ENCODE data around the gene SRSF10.

GRCh38 chr1:23995431-23995837, 15.3 kb upstream of the SRSF10 start:
- no peak for TF ChIP-seq POLR2A (IDR thresholded peaks at IDR 0.05)
- TF ChIP-seq, protein P1, sequence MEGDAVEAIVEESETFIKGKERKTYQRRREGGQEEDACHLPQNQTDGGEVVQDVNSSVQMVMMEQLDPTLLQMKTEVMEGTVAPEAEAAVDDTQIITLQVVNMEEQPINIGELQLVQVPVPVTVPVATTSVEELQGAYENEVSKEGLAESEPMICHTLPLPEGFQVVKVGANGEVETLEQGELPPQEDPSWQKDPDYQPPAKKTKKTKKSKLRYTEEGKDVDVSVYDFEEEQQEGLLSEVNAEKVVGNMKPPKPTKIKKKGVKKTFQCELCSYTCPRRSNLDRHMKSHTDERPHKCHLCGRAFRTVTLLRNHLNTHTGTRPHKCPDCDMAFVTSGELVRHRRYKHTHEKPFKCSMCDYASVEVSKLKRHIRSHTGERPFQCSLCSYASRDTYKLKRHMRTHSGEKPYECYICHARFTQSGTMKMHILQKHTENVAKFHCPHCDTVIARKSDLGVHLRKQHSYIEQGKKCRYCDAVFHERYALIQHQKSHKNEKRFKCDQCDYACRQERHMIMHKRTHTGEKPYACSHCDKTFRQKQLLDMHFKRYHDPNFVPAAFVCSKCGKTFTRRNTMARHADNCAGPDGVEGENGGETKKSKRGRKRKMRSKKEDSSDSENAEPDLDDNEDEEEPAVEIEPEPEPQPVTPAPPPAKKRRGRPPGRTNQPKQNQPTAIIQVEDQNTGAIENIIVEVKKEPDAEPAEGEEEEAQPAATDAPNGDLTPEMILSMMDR (IDR thresholded peaks at IDR 0.05): no peak
